MCF 10A (cell line): ENCODE data around the gene LHX4. TPM values are rescaled to one million over a fixed set of nuclear protein-coding genes. Genes with fewer than 3 reads are reported as not detected.

Experiments used
- BruUV-seq: library from RNA; stranded (reverse); fragments of 400-500 nt; replicated peaks from 2 replicates; lab custom pipeline; 2021; lab: Mats Ljungman, UMichigan
- CTCF ChIA-PET: fragments of 300-600 bp; sonication (Branson Sonifier 250); formaldehyde crosslinking; extraction: SDS; loops from one replicate; lab custom pipeline; 2021; ENCODE audit warnings: antibody characterized with exemption, inconsistent platforms; lab: Yijun Ruan, JAX
- POLR2A ChIA-PET: fragments of 300-600, 350-650 bp; sonication (Branson Sonifier 250); formaldehyde crosslinking; extraction: SDS; loops from one replicate; lab custom pipeline; 2020; ENCODE audit warnings: antibody characterized with exemption, inconsistent platforms; lab: Yijun Ruan, JAX
- DNase-seq: peaks from one replicate; pipeline ENCODE4 v3.0.0-alpha.2; 2018; ENCODE audit not compliant: unreplicated experiment
- H3K27ac Mint-ChIP-seq: one replicate; pipeline ENCODE4 v1.8.0; 2022; ENCODE audit warnings: mild to moderate bottlenecking, low read depth, mixed read lengths; ENCODE audit not compliant: unreplicated experiment
- H3K27me3 Mint-ChIP-seq: one replicate; pipeline ENCODE4 v1.8.0; 2022; ENCODE audit warnings: mixed read lengths; ENCODE audit not compliant: insufficient read depth, unreplicated experiment
- H3K36me3 Mint-ChIP-seq: one replicate; pipeline ENCODE4 v1.8.0; 2022; ENCODE audit warnings: mild to moderate bottlenecking, moderate library complexity, mixed read lengths; ENCODE audit not compliant: insufficient read depth, unreplicated experiment
- H3K4me1 Mint-ChIP-seq: one replicate; pipeline ENCODE4 v1.8.0; 2022; ENCODE audit warnings: mixed read lengths; ENCODE audit not compliant: insufficient read depth, unreplicated experiment
- H3K4me3 Mint-ChIP-seq: one replicate; pipeline ENCODE4 v1.8.0; 2022; ENCODE audit warnings: mild to moderate bottlenecking, moderate library complexity, mixed read lengths; ENCODE audit not compliant: unreplicated experiment
- H3K9me3 Mint-ChIP-seq: one replicate; pipeline ENCODE4 v1.8.0; 2022; ENCODE audit warnings: mixed read lengths; ENCODE audit not compliant: unreplicated experiment
- CTCF ChIP-seq: fragments of 200-600 bp; IDR thresholded peaks from one replicate; pipeline ENCODE4 v1.8.0; 2022; ENCODE audit warnings: antibody characterized with exemption, mild to moderate bottlenecking; ENCODE audit not compliant: unreplicated experiment
- intact Hi-C: fragments of 100-400 bp; cut with micrococcal nuclease; formaldehyde crosslinking; loops from 2 replicates; pipeline ENCODE4 v1.14.1; 2022
- total RNA-seq: library from RNA; stranded (reverse); gene quantifications from 2 replicates; pipeline ENCODE4 v1.2.3, GENCODE V29; 2022

The LHX4 gene
- total RNA-seq, 1 experiment from 2014 or later, result not detected

- ChIA-PET POLR2A (no interaction called here), CTCF (interaction anchor here (0.6 to 4.4 kb wide), 14 partner anchors 7 to 228 kb away, joined by 3 to 57 read pairs (median 8); no protein-coding TSS in a partner anchor)
- no peak for TF ChIP-seq CTCF
- H3K36me3 Mint-ChIP-seq, result no peaks in the 10 kb centered on the region
- H3K4me1 Mint-ChIP-seq, result peaks cover 6% of the 10 kb centered on the region
- H3K4me3 Mint-ChIP-seq, result no peak overlapping the region
- no peaks in the 10 kb centered on the region for H3K9me3 Mint-ChIP-seq
- H3K27me3 Mint-ChIP-seq, result peaks cover 21% of the 10 kb centered on the region
- no TSS peak for BruUV-seq
- DNase-seq, result no peak
- intact Hi-C loops, result loop anchor here (10.0 kb wide), 1 partner anchor 610 kb away; no protein-coding TSS in a partner anchor
- H3K27ac Mint-ChIP-seq, result no peak overlapping the region
These were observed 24.4 kb downstream of the LHX4 start for GRCh38 chr1:180254496-180254819.

- POLR2A ChIA-PET, result interaction anchor here (1.5 kb wide), 1 partner anchor 14 kb away, joined by 4 read pairs; no protein-coding TSS in a partner anchor
- intact Hi-C loops, result loop anchor here (10.0 kb wide), 1 partner anchor 610 kb away; no protein-coding TSS in a partner anchor
- no peak overlapping the region for H3K27ac Mint-ChIP-seq
- peaks cover 25% of the 10 kb centered on the region for H3K27me3 Mint-ChIP-seq
- no peak for TF ChIP-seq CTCF
- H3K36me3 Mint-ChIP-seq, result no peaks in the 10 kb centered on the region
- peaks cover 6% of the 10 kb centered on the region for H3K4me1 Mint-ChIP-seq
- CTCF ChIA-PET, result interaction anchor here (4.4 kb wide), 1 partner anchor 228 kb away, joined by 46 read pairs; no protein-coding TSS in a partner anchor
- no TSS peak for BruUV-seq
- no peak overlapping the region for H3K4me3 Mint-ChIP-seq
- H3K9me3 Mint-ChIP-seq, result no peaks in the 10 kb centered on the region
- DNase-seq, result no peak
These were observed 24.8 kb downstream of the LHX4 start for GRCh38 chr1:180254854-180255253.

- Mint-ChIP-seq H3K27me3 (peaks cover 34% of the 10 kb centered on the region), H3K9me3 (no peaks in the 10 kb centered on the region), H3K27ac (peak overlapping the region; percentile 28), H3K4me3 (no peak overlapping the region), H3K4me1 (peaks cover 6% of the 10 kb centered on the region), H3K36me3 (no peaks in the 10 kb centered on the region)
- no TSS peak for BruUV-seq
- intact Hi-C loops, result loop anchor here (10.0 kb wide), 1 partner anchor 609 kb away; no protein-coding TSS in a partner anchor
- TF ChIP-seq CTCF, result no peak
- CTCF ChIA-PET, result interaction anchor here (0.6 to 1.4 kb wide), 2 partner anchors 15 to 225 kb away, joined by 4 read pairs; no protein-coding TSS in a partner anchor
- POLR2A ChIA-PET, result interaction anchor here (1.5 kb wide), 1 partner anchor 13 kb away, joined by 4 read pairs; no protein-coding TSS in a partner anchor
- no peak for DNase-seq
These were observed 25.7 kb downstream of the LHX4 start for GRCh38 chr1:180255536-180256340.
